ENCODE data around the gene IFT88.
"Not testable (repeated sequence)": the region's sequence is repeated elsewhere in the genome, so short reads cannot be mapped to it uniquely, and the experiment has no call there.

The IFT88 gene

GRCh38 chr13:20636079-20636478 lies 69.1 kb downstream of the IFT88 start:
- DNase-seq (ENCODE audit: low spot score) = no peak

- peak; percentile 81 for DNase-seq (ENCODE audit: low spot score)
Observed at GRCh38 chr13:20637811-20638210, 70.9 kb downstream of the IFT88 start.

- no peak for DNase-seq (ENCODE audit: low spot score)
Observed at GRCh38 chr13:20647758-20648157, 80.8 kb downstream of the IFT88 start.

GRCh38 chr13:20652946-20653345 lies 86.0 kb downstream of the IFT88 start:
- DNase-seq (ENCODE audit: low spot score) = peak; percentile 67

GRCh38 chr13:20654156-20654555 lies 87.2 kb downstream of the IFT88 start:
- no peak for DNase-seq (ENCODE audit: low spot score)

GRCh38 chr13:20658451-20659040 lies 91.6 kb downstream of the IFT88 start:
- no peak for DNase-seq (ENCODE audit: low spot score)

- peak; percentile 40 for DNase-seq (ENCODE audit: low spot score)
Observed at GRCh38 chr13:20664351-20664750, 97.4 kb downstream of the IFT88 start.

GRCh38 chr13:20666948-20667347 lies 100.0 kb downstream of the IFT88 start:
- no peak for DNase-seq (ENCODE audit: low spot score)

GRCh38 chr13:20667857-20668437 lies 101.0 kb downstream of the IFT88 start:
- DNase-seq (ENCODE audit: low spot score) = no peak

- DNase-seq (ENCODE audit: low spot score) = no peak
Observed at GRCh38 chr13:20669162-20669561, 102.2 kb downstream of the IFT88 start.

GRCh38 chr13:20671789-20672188 lies 104.8 kb downstream of the IFT88 start:
- peak; percentile 56 for DNase-seq (ENCODE audit: low spot score)

GRCh38 chr13:20672772-20673171 lies 105.8 kb downstream of the IFT88 start:
- no peak for DNase-seq (ENCODE audit: low spot score)

- peak; percentile 34 for DNase-seq (ENCODE audit: low spot score)
Observed at GRCh38 chr13:20673715-20674114, 106.8 kb downstream of the IFT88 start.

GRCh38 chr13:20676213-20676612 lies 109.3 kb downstream of the IFT88 start:
- DNase-seq (ENCODE audit: low spot score) = no peak

- not testable (repeated sequence) for DNase-seq (ENCODE audit: low spot score)
Observed at GRCh38 chr13:20678606-20679005, 111.6 kb downstream of the IFT88 start.

GRCh38 chr13:20679879-20680278 lies 112.9 kb downstream of the IFT88 start:
- DNase-seq (ENCODE audit: low spot score) = no peak

- DNase-seq (ENCODE audit: low spot score) = no peak
Observed at GRCh38 chr13:20680416-20681080, 113.6 kb downstream of the IFT88 start.

GRCh38 chr13:20681481-20681880 lies 114.5 kb downstream of the IFT88 start:
- not testable (repeated sequence) for DNase-seq (ENCODE audit: low spot score)

GRCh38 chr13:20682061-20682460 lies 115.1 kb downstream of the IFT88 start:
- no peak for DNase-seq (ENCODE audit: low spot score)

- no peak for DNase-seq (ENCODE audit: low spot score)
Observed at GRCh38 chr13:20684041-20684440, 117.1 kb downstream of the IFT88 start.

- DNase-seq (ENCODE audit: low spot score) = no peak
Observed at GRCh38 chr13:20684546-20684945, 117.6 kb downstream of the IFT88 start.

GRCh38 chr13:20685092-20685491 lies 118.1 kb downstream of the IFT88 start:
- no peak for DNase-seq (ENCODE audit: low spot score)

- DNase-seq (ENCODE audit: low spot score) = no peak
Observed at GRCh38 chr13:20686167-20686566, 119.2 kb downstream of the IFT88 start.
